Skeletal muscle cell (primary cell): ENCODE measurements around the gene KCNIP4.
"Not testable (repeated sequence)": the region's sequence is repeated elsewhere in the genome, so short reads cannot be mapped to it uniquely, and the experiment has no call there.

Experiments used
- DNase-seq: peaks from one replicate; pipeline ENCODE4 v3.0.0-alpha.2; 2010; ENCODE audit warnings: low read depth
- H3K4me3 ChIP-seq: 2 replicates; pipeline ENCODE4 v1.5.1; 2011; ENCODE audit warnings: low read depth, mild to moderate bottlenecking, control low read depth, low read length, moderate library complexity

The KCNIP4 gene

GRCh38 chr4:21447301-21448054 lies 501.1 kb downstream of the KCNIP4 start:
- H3K4me3 ChIP-seq = no peak overlapping the region
- DNase-seq = no peak

GRCh38 chr4:21420166-21420565 lies 528.4 kb downstream of the KCNIP4 start:
- H3K4me3 ChIP-seq = no peak overlapping the region
- DNase-seq = no peak

GRCh38 chr4:21415728-21416127 lies 532.8 kb downstream of the KCNIP4 start:
- DNase-seq = no peak
- H3K4me3 ChIP-seq = no peak overlapping the region

GRCh38 chr4:21413807-21414370 lies 534.7 kb downstream of the KCNIP4 start:
- no peak for DNase-seq
- no peak overlapping the region for H3K4me3 ChIP-seq

- H3K4me3 ChIP-seq = no peak overlapping the region
- no peak for DNase-seq
Observed at GRCh38 chr4:21411086-21411485, 537.5 kb downstream of the KCNIP4 start.

GRCh38 chr4:21410372-21410771 lies 538.2 kb downstream of the KCNIP4 start:
- no peak overlapping the region for H3K4me3 ChIP-seq
- DNase-seq = no peak

- DNase-seq = no peak
- H3K4me3 ChIP-seq = no peak overlapping the region
Observed at GRCh38 chr4:21387683-21388082, 560.9 kb downstream of the KCNIP4 start.

- H3K4me3 ChIP-seq = no peak overlapping the region
- DNase-seq = no peak
Observed at GRCh38 chr4:21386166-21386780, 562.3 kb downstream of the KCNIP4 start.

- DNase-seq = no peak
- no peak overlapping the region for H3K4me3 ChIP-seq
Observed at GRCh38 chr4:21385706-21386105, 562.9 kb downstream of the KCNIP4 start.

GRCh38 chr4:21384609-21385008 lies 564.0 kb downstream of the KCNIP4 start:
- no peak for DNase-seq
- no peak overlapping the region for H3K4me3 ChIP-seq

- no peak overlapping the region for H3K4me3 ChIP-seq
- no peak for DNase-seq
Observed at GRCh38 chr4:21380861-21381260, 567.7 kb downstream of the KCNIP4 start.

- no peak for DNase-seq
- H3K4me3 ChIP-seq = no peak overlapping the region
Observed at GRCh38 chr4:21377046-21377445, 571.5 kb downstream of the KCNIP4 start.

GRCh38 chr4:21376176-21376575 lies 572.4 kb downstream of the KCNIP4 start:
- no peak overlapping the region for H3K4me3 ChIP-seq
- DNase-seq = no peak

GRCh38 chr4:21374641-21375368 lies 573.8 kb downstream of the KCNIP4 start:
- H3K4me3 ChIP-seq = no peak overlapping the region
- DNase-seq = no peak

GRCh38 chr4:21367567-21367966 lies 581.0 kb downstream of the KCNIP4 start:
- H3K4me3 ChIP-seq = no peak overlapping the region
- no peak for DNase-seq

GRCh38 chr4:21366840-21367239 lies 581.7 kb downstream of the KCNIP4 start:
- H3K4me3 ChIP-seq = no peak overlapping the region
- no peak for DNase-seq

- DNase-seq = no peak
- no peak overlapping the region for H3K4me3 ChIP-seq
Observed at GRCh38 chr4:21366312-21366711, 582.3 kb downstream of the KCNIP4 start.

- no peak for DNase-seq
- H3K4me3 ChIP-seq = no peak overlapping the region
Observed at GRCh38 chr4:21363701-21364100, 584.9 kb downstream of the KCNIP4 start.

- not testable (repeated sequence) for DNase-seq, H3K4me3 ChIP-seq
Observed at GRCh38 chr4:21352354-21352753, 596.2 kb downstream of the KCNIP4 start.

- DNase-seq = no peak
Observed at GRCh38 chr4:21347142-21347541, 601.4 kb downstream of the KCNIP4 start.

More at GRCh38 chr4:21347142-21347541, 601.4 kb downstream of the KCNIP4 start:
- no peak overlapping the region for H3K4me3 ChIP-seq
